GM23338 (cell line): ENCODE results near the gene FAM174C.

Experiments used
- CTCF ChIP-seq, 2 experiments: fragments of 200-600 bp in 1 of 2; sonication (generic) in 1 of 2; conservative IDR thresholded peaks; 2 replicates each; pipeline versions ENCODE4 v1.5.1 to v1.6.1; 2016 to 2017; ENCODE audit warnings: antibody characterized with exemption in 2 of 2, low read depth in 2 of 2, mild to moderate bottlenecking in 2 of 2, moderate library complexity in 1 of 2
- EZH2 ChIP-seq: fragments of 200-600 bp; sonication (generic); IDR thresholded peaks from one replicate; pipeline ENCODE4 v1.8.0; 2017; ENCODE audit warnings: antibody characterized with exemption, mild to moderate bottlenecking, low read depth; ENCODE audit not compliant: unreplicated experiment
- POLR2AphosphoS5 ChIP-seq: IDR thresholded peaks from 2 replicates; pipeline ENCODE4 v1.6.1; 2016; ENCODE audit warnings: antibody characterized with exemption, low read depth

GRCh38 chr19:1295169-1296012 is 20.1 kb downstream of the FAM174C start:
- TF ChIP-seq POLR2AphosphoS5 (no peak), CTCF (conservative IDR thresholded peaks at IDR 0.05; ENCODE audit: low read depth in 2 of 2) (no peak), EZH2 (no peak)
